EL (cell line): ENCODE measurements around the gene LHX2.

Experiments used
- DNase-seq: peaks from one replicate; pipeline ENCODE4 v3.0.0-alpha.2; 2016

LHX2 gene

DNA sequence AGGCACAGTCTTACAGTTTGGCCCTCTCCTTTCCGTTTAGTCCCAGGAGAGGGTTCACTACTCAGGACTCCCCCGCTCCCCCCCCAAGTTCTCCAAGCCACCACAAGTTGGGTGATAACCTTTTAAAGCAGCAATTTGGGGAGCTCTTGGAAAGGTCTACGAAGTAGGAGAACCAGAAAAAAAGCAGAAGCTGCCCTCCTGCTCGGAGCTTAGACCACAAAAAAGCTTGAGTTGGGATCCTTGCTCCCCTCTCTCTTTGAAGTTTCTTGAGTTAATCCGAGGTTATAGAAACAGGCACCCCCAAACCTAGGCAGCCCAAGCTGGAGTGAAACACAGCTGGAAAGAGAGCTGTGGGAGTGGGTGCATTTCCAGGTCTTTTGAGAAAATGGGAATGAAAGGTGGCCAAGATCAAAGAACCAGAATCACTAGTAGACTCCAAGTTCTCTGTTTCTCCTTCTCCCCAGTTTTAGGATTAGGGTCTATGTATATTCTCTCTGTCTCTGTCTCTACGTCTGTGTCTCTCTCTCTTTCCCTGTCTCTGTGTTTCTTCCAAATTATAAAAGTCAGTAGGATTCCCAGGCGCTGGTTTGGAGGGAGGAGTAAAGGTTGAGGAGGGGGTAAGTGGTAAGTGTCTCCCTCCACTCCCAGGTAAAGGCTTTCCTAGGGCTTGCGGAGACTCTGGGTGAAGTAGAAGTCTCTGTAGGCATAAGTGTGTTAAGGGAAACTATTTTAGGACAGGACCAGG lies 2.8 kb downstream of the LHX2 start:
- no peak for DNase-seq

DNA sequence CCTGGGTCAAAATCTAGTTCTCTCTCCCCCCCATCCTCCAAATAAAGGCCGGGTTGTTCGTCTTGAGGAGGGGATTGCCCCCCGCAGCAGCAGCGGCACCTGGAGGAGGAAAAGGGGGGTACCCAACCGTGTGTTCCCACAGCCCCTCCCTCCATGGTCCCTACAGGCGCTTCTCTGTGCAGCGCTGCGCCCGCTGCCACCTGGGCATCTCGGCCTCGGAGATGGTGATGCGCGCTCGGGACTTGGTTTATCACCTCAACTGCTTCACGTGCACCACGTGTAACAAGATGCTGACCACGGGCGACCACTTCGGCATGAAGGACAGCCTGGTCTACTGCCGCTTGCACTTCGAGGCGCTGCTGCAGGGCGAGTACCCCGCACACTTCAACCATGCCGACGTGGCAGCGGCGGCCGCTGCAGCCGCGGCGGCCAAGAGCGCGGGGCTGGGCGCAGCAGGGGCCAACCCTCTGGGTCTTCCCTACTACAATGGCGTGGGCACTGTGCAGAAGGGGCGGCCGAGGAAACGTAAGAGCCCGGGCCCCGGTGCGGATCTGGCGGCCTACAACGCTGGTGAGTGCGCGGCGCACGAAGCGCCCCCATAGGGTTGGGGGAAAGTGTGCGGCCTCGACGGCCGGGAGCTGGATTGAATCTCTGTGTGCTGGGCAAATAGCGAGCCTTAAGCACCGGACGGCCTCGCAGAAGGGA lies 3.5 kb downstream of the LHX2 start:
- no peak for DNase-seq

DNA sequence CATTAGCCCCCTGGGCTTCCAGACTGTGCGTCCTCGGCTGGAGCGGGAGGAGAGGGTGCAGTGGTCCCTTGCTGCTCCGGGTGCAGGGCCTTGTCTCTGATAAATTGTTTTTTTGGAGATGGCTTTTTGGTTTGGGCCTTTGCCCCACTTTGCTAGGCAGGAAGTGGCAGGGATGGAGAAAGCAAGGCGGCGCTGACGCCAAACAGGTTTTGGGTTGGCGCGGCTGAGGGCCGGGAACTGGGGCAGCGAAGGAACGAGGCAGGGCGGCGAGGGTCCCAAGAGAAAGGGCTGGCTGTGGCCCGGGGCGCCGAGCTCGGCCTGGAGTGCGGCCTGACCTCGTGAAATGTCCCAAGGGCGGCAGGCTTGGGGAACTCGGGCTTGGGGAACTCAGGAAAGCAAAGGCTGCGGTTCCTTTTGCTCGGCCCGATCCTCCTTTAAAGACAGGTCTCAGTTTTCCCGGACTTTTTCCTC lies 4.1 kb downstream of the LHX2 start:
- DNase-seq: no peak

DNA sequence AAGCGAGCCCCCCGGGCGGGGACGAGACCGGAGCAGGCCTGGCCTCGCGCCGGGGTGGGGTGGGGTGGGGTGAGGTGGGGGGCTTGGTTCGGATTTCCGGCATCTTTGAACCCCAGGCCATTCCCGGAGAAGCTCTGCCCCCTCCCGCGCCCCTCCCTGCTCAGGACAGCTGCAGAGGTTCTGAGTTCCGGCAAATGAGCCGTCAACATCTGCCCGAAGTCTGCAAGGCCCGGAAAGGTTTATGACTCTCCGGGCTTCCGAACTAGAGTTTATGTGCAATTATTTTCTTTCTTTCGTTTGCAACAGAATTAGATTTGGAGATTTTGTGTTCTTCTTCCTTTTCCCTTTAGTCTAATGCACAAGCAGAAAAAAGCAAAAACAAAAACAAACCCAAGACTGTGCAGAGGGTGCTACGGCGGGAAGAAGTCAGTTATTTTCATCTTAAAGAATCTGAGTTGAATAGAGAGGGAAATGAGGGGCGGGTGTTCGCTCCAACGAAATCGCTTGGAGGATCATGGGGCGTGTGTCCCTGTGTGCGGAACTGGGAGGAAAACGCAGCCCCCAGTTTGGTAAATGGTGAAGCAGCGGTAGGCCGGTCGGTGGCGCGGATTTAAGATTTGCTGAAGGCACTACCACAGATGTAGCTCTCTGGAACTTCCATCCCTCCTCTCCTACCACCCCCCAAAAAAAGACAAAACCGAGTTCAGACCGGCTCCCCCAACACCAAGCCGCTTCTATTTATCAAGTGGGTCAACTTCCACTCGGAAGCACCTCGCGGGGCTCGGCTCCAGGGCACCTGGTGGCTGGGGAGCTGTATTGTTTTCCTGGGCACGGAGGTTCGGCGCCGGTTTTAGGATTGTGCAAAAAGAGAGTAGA lies 4.8 kb downstream of the LHX2 start:
- DNase-seq: no peak

- no peak for DNase-seq
Measured at GRCh38 chr9:124017051-124017928, 5.7 kb downstream of the LHX2 start.

- no peak for DNase-seq
Measured at GRCh38 chr9:124017929-124018729, 6.6 kb downstream of the LHX2 start.

GRCh38 chr9:124018730-124019697 lies 7.4 kb downstream of the LHX2 start:
- no peak for DNase-seq

- no peak for DNase-seq
Measured at GRCh38 chr9:124019771-124020519, 8.4 kb downstream of the LHX2 start.

DNA sequence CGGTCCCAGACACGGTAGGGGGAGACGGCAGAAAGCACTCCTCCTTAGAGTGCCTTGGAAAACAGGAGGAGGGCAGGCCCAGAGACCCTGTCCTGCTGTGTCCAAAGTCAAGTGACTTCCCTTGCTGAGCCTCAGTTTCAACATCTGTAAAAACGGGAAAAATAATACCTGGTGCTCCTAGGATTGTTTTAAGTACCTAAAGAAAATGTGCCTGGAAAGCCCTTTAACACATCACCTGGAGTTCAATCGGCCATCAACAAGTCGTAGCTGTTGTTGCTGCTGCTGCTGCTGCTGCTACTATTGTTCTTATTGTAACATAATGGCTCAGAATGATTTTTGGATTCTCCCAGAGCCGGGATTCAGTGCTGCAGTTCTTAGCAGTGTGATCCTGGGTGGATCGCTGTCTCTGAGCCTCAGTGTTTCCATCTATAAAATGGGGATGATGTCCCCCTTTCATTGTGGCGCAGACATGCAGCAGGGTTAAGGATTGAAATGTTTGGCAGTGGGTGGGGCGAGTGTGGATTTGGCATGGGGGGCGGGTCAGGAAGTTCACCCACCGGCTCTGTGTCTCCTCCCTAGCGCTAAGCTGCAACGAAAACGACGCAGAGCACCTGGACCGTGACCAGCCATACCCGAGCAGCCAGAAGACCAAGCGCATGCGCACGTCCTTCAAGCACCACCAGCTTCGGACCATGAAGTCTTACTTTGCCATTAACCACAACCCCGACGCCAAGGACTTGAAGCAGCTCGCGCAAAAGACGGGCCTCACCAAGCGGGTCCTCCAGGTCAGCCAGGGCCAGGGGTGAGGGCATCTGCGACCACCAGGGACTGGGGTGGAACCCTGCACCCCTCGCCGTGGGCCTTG lies 9.2 kb downstream of the LHX2 start:
- no peak for DNase-seq

- no peak for DNase-seq
Measured at GRCh38 chr9:124021385-124021769, 9.8 kb downstream of the LHX2 start.

DNA sequence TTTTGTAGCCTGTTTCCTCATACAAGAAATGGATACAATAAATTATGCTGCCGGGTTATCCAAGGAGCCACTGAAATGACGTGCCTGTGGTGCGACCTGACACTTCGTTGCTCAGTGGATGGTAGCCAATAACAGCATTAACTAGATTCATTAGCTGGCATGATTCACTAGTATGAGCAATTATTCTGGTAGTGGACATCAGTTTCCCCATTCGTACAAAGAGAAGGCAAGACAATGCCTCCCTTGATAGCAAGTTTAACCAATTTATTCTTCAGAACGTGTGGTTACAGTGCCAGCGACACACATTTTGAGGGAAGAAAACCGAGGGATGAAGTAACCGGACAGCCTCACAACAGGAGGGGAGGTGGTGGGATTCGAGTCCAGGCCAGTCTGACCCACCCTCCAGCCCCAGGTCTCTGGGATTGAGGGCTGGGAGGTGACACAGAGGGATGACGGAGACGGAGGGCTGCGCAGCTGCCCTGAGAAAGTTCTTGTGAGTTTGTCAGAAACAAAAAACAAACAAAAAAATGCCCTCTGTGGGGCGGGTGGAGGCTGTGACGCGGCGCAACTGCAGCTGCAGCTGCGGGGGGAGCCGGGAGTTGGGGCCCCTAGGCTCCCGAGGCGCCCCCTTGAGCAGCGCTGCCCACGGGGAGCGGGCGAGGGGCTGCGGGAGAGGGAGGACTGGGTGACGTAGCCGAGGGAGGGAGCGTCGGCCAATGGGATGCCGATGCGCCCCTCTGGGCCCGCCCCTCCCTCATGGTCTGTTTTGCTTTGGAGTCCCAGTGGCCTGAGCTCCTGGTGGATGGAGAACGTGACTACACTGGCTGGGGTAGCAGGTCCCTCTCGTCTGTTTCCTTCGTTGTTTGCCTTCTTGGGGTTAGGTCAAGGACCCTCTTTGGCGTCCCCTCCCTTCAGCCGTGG lies 10.9 kb downstream of the LHX2 start:
- DNase-seq: no peak

GRCh38 chr9:124024107-124024506 lies 12.5 kb downstream of the LHX2 start:
- no peak for DNase-seq

- no peak for DNase-seq
Measured at GRCh38 chr9:124029617-124030016, 18.0 kb downstream of the LHX2 start.

DNA sequence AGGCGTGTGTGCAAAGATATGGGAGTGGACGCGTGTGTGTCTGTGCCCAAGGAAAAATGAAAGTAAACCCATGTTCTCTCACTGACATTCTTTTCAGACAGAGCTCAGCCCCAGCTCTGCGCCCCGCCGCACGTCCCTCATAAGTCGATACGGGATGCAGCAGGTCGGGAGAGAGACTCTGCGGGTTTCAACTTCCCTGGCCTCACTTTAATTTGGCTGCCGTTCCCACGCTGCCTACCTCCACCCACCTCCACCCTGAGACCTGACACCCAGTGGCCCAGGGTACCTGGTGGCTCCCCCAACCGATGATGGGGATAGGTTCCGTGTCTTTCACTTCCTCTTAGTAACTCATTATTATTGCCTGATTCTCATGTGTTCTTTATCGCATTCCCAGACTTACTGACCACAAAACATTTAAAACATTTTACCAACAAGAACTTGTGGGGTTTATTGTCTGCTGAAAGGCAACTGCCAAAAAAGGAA lies 19.4 kb downstream of the LHX2 start:
- DNase-seq: peak; percentile 65

- no peak for DNase-seq
Measured at GRCh38 chr9:124032247-124032646, 20.7 kb downstream of the LHX2 start.

DNA sequence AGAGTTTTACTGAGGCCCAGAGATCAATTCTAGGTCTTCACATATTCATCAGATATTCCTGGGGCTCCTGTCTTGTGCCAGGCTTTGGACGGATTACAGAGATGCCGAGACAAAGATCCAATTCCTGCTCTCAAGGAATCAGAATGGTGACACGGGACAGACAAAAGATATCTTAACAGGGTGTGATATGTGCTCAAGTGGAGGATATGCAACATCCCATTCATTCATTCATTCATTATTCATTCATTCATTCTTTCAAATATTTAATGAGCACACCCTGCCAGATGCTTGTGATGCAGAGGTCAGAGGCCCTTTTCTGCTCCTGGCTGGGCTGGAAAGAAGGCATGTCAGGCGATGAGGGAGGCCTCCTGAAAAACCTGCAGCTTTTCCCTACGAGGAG lies 21.8 kb downstream of the LHX2 start:
- no peak for DNase-seq

DNA sequence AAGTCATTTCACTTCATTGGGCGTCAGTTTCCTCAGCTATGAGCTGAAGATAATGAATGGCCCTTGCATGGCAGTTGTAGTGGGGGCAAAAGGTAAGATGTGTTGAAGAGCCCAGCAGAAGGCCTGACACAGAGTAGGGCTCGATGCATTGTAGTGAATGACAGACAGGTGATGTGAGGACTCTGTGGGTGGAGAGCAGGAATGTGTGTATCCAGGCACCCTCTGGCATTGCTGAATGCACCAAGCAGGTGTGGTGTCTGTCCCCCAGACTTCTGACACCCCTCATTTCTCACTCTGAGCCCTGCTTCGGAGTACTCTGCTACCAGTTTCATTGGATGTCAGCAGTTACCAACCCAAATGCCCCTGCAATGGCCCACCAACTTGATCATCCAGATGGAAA lies 22.4 kb downstream of the LHX2 start:
- DNase-seq: no peak
